K562 (cell line): ENCODE results near the gene NLRP10. TPM values are rescaled to one million over a fixed set of nuclear protein-coding genes. Genes with fewer than 3 reads are reported as not detected.

Experiments
- DIDO1 ChIP-seq: fragments of 450-650 bp; IDR thresholded peaks from 2 replicates; pipeline ENCODE4 v1.6.1; 2016; ENCODE audit warnings: low read depth, missing biosample characterization, missing genetic modification characterization
- FOXJ2 ChIP-seq: fragments of 200-800 bp; sonication (Bioruptor generic); IDR thresholded peaks from 2 replicates; pipeline ENCODE4 v1.6.1; 2016; ENCODE audit warnings: missing genetic modification characterization, missing compliant biosample characterization
- GABPA ChIP-seq: fragments of 200-800 bp; sonication (Bioruptor generic); conservative IDR thresholded peaks from 2 replicates; pipeline ENCODE4 v1.6.1; 2016; ENCODE audit warnings: low read depth, missing genetic modification characterization, missing compliant biosample characterization
- KDM5B ChIP-seq: fragments of 200-600 bp; sonication (generic); IDR thresholded peaks from 2 replicates; pipeline ENCODE4 v1.6.1; 2012; ENCODE audit warnings: low read depth, mild to moderate bottlenecking, moderate library complexity, low read length, control low read depth, inconsistent platforms; ENCODE audit not compliant: insufficient replicate concordance
- MAX ChIP-seq: sonication (generic); formaldehyde crosslinking; IDR thresholded peaks from 2 replicates; pipeline ENCODE4 v1.9.0; 2022; ENCODE audit warnings: mild to moderate bottlenecking, missing genetic modification reagents
- RAD51 ChIP-seq: fragments of 450-650 bp; IDR thresholded peaks from 2 replicates; pipeline ENCODE4 v1.7.1; 2016; ENCODE audit warnings: low read depth, mild to moderate bottlenecking, borderline replicate concordance
- REST ChIP-seq, 2 experiments: fragments of 450-650 bp; formaldehyde crosslinking in 1 of 2; IDR thresholded peaks; 2 replicates each; pipeline versions ENCODE4 v1.4.0 to v1.6.1; 2014 to 2020; ENCODE audit warnings: mild to moderate bottlenecking in 2 of 2, borderline replicate concordance in 1 of 2, low read depth in 1 of 2
- SOX6 ChIP-seq: fragments of 450-650 bp; IDR thresholded peaks from 2 replicates; pipeline ENCODE4 v1.6.1; 2014; ENCODE audit warnings: mild to moderate bottlenecking
- SREBF1 ChIP-seq: fragments of 150-350 bp; IDR thresholded peaks from 2 replicates; pipeline ENCODE4 v1.6.1; 2014; ENCODE audit warnings: antibody characterized with exemption, low read depth, low read length, borderline replicate concordance
- TBP ChIP-seq: optimal IDR thresholded peaks from 2 replicates; pipeline ENCODE3; 2011; ENCODE audit warnings: low read depth, low read length, improper control_type of control experiment
- ZNF24 ChIP-seq: fragments of 450-650 bp; IDR thresholded peaks from 2 replicates; pipeline ENCODE4 v1.6.1; 2016
- ZNF551 ChIP-seq: fragments of 250-450 bp; sonication (Bioruptor Pico); IDR thresholded peaks from 2 replicates; pipeline ENCODE4 v1.5.0; 2021; ENCODE audit warnings: mild to moderate bottlenecking, moderate library complexity
- ZNF592 ChIP-seq: fragments of 450-650 bp; IDR thresholded peaks from 2 replicates; pipeline ENCODE4 v1.6.1; 2017; ENCODE audit warnings: antibody characterized with exemption, mild to moderate bottlenecking
- polyA plus RNA-seq, 8 experiments: library from polyadenylated mRNA; depleted of rRNA in 4 of 8; stranded (reverse) in 5 of 8; unstranded in 3 of 8; fragments of >200 nt; fragmentation: Nextera tagmentation in 2 of 8; fragmentation: Illumina TruSeq in 1 of 8; extraction: Ambion mirVana in 2 of 8; extraction: Trizol in 1 of 8; gene quantifications; 2 replicates each; pipeline versions ENCODE4 v1.2.1 to v1.2.3, GENCODE V29; 2011 to 2014; ENCODE audit warnings: inconsistent platforms in 1 of 8, missing spikeins in 1 of 8
- total RNA-seq, 7 experiments: library from RNA; depleted of rRNA in 6 of 7; stranded (reverse); fragments of >200 nt in 6 of 7; fragmentation: Illumina TruSeq in 2 of 7; extraction: Trizol in 2 of 7; gene quantifications; 2 replicates each; pipeline versions ENCODE4 v1.2.1 to v1.2.3, GENCODE V29; 2011 to 2021; ENCODE audit warnings: low replicate concordance in 1 of 7

NLRP10 gene
- total and polyA plus RNA-seq, 9 of the 15 experiments (the other 6 are each of a cell fraction or from before 2014, with no cell fraction given): 0.04 to 0.14 (median 0.09) TPM; not detected in 6

- TF ChIP-seq SOX6 (peak; percentile 20; the same call in 1 of the 2 replicates), FOXJ2 (tag) (peak; percentile 69; the same call in 1 of the 2 replicates), ZNF592 (no peak), ZNF24 (peak; percentile 52; the same call in 1 of the 2 replicates), SREBF1 (peak; percentile 48; the same call in 1 of the 2 replicates), ZNF551 (CRISPR knock-in tag) (no peak), TBP (peak; percentile 73), KDM5B (peak; percentile 42), RAD51 (peak; percentile 94), GABPA (tag) (peak; percentile 96), MAX (CRISPR knock-in tag) (0 out of 2 replicates have a peak, but pooled peaks have one; percentile 12), DIDO1 (tag) (peak; percentile 88), REST (IDR thresholded peaks at IDR 0.05; ENCODE audit: borderline replicate concordance) (peak; percentile 87), REST (CRISPR knock-in tag; IDR thresholded peaks at IDR 0.05; ENCODE audit: low read depth) (no peak)
These were observed 21.7 kb upstream of the NLRP10 start, which contains the start of gene EIF3F (continued) for GRCh38 chr11:7986768-7987559.
